HEK293 (cell line): ENCODE results near the gene RPS19BP1.

Experiments
- CTCF ChIP-seq: fragments of 450-650 bp; formaldehyde crosslinking; IDR thresholded peaks from 2 replicates; pipeline ENCODE4 v1.5.1; 2016; ENCODE audit warnings: missing biosample characterization, missing genetic modification characterization
- PRDM6 ChIP-seq: fragments of 450-650 bp; formaldehyde crosslinking; IDR thresholded peaks from 2 replicates; pipeline ENCODE4 v1.5.1; 2017; ENCODE audit warnings: missing biosample characterization, missing genetic modification characterization
- TCF7L2 ChIP-seq: IDR thresholded peaks from 2 replicates; pipeline ENCODE4 v1.6.1; 2011; ENCODE audit warnings: low read depth, mild to moderate bottlenecking, inconsistent platforms, low read length, moderate library complexity, borderline replicate concordance
- ZNF580 ChIP-seq: fragments of 450-650 bp; formaldehyde crosslinking; IDR thresholded peaks from 2 replicates; pipeline ENCODE4 v1.5.1; 2016; ENCODE audit warnings: missing biosample characterization, missing genetic modification characterization
- ZNF585B ChIP-seq: fragments of 450-650 bp; formaldehyde crosslinking; IDR thresholded peaks from 2 replicates; pipeline ENCODE4 v1.5.1; 2016; ENCODE audit warnings: missing biosample characterization, missing genetic modification characterization

GRCh38 chr22:39560127-39560526 lies 27.6 kb upstream of the RPS19BP1 start:
- TF ChIP-seq TCF7L2, result no peak
- TF ChIP-seq CTCF, result no peak
- no peak for TF ChIP-seq PRDM6 (tag by site-specific recombination)
- no peak for TF ChIP-seq ZNF580
- TF ChIP-seq ZNF585B, result no peak
